GF-D8 (cell line): ENCODE measurements around the gene PKP2.
A peak's percentile ranks its signal among the peaks of the same experiment; 100 is the strongest.

Experiments
- DNase-seq: peaks from one replicate; lab custom pipeline; 2025; lab: John Stamatoyannopoulos, UW

The PKP2 gene

GRCh38 chr12:32809196-32809595 lies 87.4 kb downstream of the PKP2 start:
- no peak for DNase-seq

GRCh38 chr12:32804301-32804700 lies 92.3 kb downstream of the PKP2 start:
- DNase-seq = no peak

GRCh38 chr12:32801269-32801980 lies 95.2 kb downstream of the PKP2 start:
- no peak for DNase-seq

- no peak for DNase-seq
Measured at GRCh38 chr12:32794281-32794680, 102.3 kb downstream of the PKP2 start.

GRCh38 chr12:32789916-32790315 lies 106.7 kb downstream of the PKP2 start:
- DNase-seq = no peak

- DNase-seq = no peak
Measured at GRCh38 chr12:32789446-32789845, 107.1 kb downstream of the PKP2 start.

GRCh38 chr12:32788405-32788804 lies 108.2 kb downstream of the PKP2 start:
- DNase-seq = no peak

- no peak for DNase-seq
Measured at GRCh38 chr12:32785557-32785956, 111.0 kb downstream of the PKP2 start.

GRCh38 chr12:32783029-32783428 lies 113.5 kb downstream of the PKP2 start:
- DNase-seq = no peak

- DNase-seq = no peak
Measured at GRCh38 chr12:32780071-32780470, 116.5 kb downstream of the PKP2 start.

GRCh38 chr12:32777691-32778175 lies 118.8 kb downstream of the PKP2 start:
- no peak for DNase-seq

GRCh38 chr12:32777159-32777558 lies 119.4 kb downstream of the PKP2 start:
- DNase-seq = no peak

GRCh38 chr12:32776258-32776657 lies 120.3 kb downstream of the PKP2 start:
- DNase-seq = no peak

- DNase-seq = no peak
Measured at GRCh38 chr12:32773691-32774090, 122.9 kb downstream of the PKP2 start.

- DNase-seq = no peak
Measured at GRCh38 chr12:32770141-32770540, 126.4 kb downstream of the PKP2 start.

- no peak for DNase-seq
Measured at GRCh38 chr12:32768518-32768917, 128.1 kb downstream of the PKP2 start.

- no peak for DNase-seq
Measured at GRCh38 chr12:32765906-32766305, 130.7 kb downstream of the PKP2 start.

GRCh38 chr12:32761716-32762115 lies 134.9 kb downstream of the PKP2 start:
- peak; percentile 29 for DNase-seq

- no peak for DNase-seq
Measured at GRCh38 chr12:32757157-32757556, 139.4 kb downstream of the PKP2 start.

- DNase-seq = no peak
Measured at GRCh38 chr12:32756476-32757066, 140.0 kb downstream of the PKP2 start.

GRCh38 chr12:32755654-32756475 lies 140.7 kb downstream of the PKP2 start, which contains the start of gene YARS2:
Gene YARS2, minus strand, starts transcription at chr12:32755897. Its CDS starts 23 bp downstream, at chr12:32755874.
- peak; percentile 93 for DNase-seq

- peak; percentile 34 for DNase-seq
Measured at GRCh38 chr12:32755051-32755653, 141.4 kb downstream of the PKP2 start.
